Cardiac fibroblast (primary cell): ENCODE measurements around the gene DDX51.

Experiments
- DNase-seq, 2 donors: peaks; one replicate each; pipeline versions ENCODE4 v3.0.0 to v3.0.0-alpha.2; 2010; ENCODE audit warnings: low read depth in 2 of 2
- H3K4me3 ChIP-seq, 2 donors: replicated peaks in 1 of 2; 1 replicate in 1 of 2; 2 replicates in 1 of 2; pipeline ENCODE4 v1.5.1; 2011; ENCODE audit warnings: low read depth in 2 of 2, low read length in 2 of 2, mild to moderate bottlenecking in 2 of 2, moderate library complexity in 1 of 2
- CTCF ChIP-seq: IDR thresholded peaks from one replicate; pipeline ENCODE4 v1.5.1; 2011; ENCODE audit warnings: low read depth, mild to moderate bottlenecking, low read length, inconsistent platforms

DDX51 gene

GRCh38 chr12:132133952-132134652, 10.0 kb downstream of the DDX51 start:
- TF ChIP-seq CTCF, result no peak
- no peak for DNase-seq
- H3K4me3 ChIP-seq, result no peak overlapping the region

GRCh38 chr12:132132609-132133430, 11.3 kb downstream of the DDX51 start:
- no peak for DNase-seq
- no peak for TF ChIP-seq CTCF

GRCh38 chr12:132131952-132132351, 12.2 kb downstream of the DDX51 start:
- no peak for TF ChIP-seq CTCF
- no peak for DNase-seq
- H3K4me3 ChIP-seq, result no peak overlapping the region

More at GRCh38 chr12:132132609-132133430, 11.3 kb downstream of the DDX51 start:
- no peak overlapping the region for H3K4me3 ChIP-seq

GRCh38 chr12:132131229-132131628, 12.9 kb downstream of the DDX51 start:
- DNase-seq, result no peak
- no peak overlapping the region for H3K4me3 ChIP-seq
- no peak for TF ChIP-seq CTCF

GRCh38 chr12:132130690-132131089, 13.4 kb downstream of the DDX51 start:
- H3K4me3 ChIP-seq, result no peak overlapping the region
- no peak for DNase-seq
- TF ChIP-seq CTCF, result no peak

GRCh38 chr12:132129007-132129406, 15.1 kb downstream of the DDX51 start:
- TF ChIP-seq CTCF, result no peak
- no peak overlapping the region for H3K4me3 ChIP-seq
- DNase-seq, result no peak
